NCI-H2196 treated with DMSO at 0.1 percent for 48 hours (cell line): ENCODE data around the gene DNAJB13.
A peak's percentile ranks its signal among the peaks of the same experiment; 100 is the strongest.

Experiments
- DNase-seq: peaks from one replicate; lab custom pipeline; 2025; ENCODE audit not compliant: unreplicated experiment; lab: John Stamatoyannopoulos, UW

The DNAJB13 gene

DNA sequence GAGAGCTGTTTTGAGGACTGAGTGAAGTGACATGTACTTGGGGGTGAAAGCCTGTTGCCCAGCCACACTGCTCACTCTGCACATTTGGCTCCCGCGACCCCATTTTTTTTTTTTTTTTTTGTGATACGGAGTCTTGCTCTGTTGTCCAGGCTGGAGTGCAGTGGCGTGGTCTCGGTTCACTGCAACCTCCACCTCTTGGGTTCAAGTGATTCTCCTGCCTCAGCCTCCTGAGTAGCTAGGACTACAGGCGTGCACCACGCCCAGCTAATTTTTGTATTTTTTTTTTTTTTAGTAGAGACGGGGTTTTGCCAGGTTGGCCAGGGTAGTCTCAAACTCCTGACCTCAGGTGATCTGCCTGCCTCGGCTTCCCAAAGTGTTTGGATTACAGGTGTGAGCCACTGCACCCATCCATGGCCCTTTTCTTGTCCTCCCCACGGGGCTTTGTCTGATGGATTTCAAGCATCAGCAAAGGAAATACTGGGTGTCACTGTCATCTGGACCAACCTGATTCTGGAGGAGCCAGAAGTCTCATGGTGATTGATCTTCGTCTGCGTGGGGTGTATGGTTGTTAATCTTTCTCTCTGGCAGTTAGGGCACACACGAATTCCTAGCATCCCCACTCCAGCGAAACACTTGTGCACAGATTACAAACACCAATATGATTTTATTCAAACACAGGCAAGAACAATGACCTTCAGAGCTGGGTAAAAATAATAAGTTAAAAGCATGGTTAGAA lies 61.4 kb downstream of the DNAJB13 start:
- DNase-seq, result no peak

DNA sequence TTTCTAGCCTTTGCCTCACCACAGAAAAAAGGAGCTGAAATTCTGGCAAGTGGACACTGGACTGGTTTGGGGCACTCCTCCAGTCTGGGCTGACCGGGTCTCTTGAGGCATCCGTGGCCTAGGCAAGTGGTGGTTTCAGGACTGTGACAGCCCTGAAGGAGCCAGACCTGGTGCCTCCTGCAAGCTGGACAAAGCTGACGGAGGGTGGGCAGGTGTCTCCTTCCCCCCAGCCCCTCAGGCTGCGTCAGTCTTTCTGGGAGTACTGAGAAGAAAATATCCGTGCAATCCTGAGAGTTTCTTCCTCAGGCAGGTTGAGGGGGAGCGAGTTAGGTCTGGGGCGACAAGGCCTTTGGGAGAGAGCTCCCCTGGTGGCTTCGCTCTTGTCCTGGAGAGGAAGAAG lies 62.3 kb downstream of the DNAJB13 start:
- DNase-seq, result no peak

DNA sequence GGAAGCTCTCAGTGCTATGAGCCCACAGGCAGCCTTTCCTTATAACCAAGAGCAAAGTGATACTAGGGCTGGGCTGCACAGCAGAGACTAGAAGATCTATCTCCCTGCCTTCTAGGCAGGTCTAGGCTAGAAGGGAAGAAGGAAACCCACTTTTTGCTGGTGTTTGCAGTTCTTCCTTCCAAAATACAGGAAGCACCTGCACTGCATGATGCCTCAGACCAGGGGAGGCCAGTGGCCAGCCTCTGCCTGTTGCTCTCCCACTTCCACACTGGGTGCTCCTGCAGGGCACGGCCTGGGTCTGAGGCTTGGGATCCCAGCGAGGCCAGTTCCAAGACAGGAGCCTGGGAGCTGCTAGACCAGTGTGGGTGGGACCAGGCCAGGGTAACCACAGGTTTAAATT lies 64.1 kb downstream of the DNAJB13 start:
- no peak for DNase-seq

DNA sequence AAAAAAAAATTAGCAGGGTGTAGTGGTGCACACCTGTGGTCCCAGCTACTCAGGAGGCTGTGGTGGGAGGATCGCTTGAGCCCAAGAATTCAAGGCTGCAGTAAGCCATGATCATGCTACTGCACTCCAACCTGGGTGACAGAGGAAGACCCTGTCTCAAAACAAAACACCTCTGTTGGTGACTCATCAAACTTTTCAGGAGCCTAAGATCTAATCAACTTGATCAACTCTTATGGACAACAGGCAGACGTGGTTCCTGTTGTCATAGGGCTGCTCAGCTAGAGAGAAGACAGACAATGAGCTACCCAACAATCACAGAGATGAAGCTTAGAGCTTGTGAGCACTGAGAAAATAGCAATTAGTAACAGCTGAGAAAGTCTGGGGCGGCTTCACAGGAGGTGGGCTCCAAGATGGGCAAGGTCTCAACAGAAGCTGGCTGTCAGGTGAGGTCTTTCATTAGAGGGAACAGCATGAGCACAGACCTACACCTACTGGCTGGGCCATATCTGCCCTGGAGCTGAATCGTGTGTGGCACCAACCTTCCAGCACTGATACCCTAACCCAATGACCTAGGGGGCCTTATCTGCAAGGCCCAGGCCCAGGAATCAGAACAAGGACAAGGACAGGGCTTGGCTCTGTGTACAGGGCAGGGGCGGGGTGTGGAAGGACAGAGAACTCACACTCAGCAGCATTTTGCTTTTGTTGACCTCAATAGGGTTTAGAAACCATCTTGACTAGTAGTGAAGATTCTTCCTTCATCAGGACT lies 65.3 kb downstream of the DNAJB13 start:
- no peak for DNase-seq

DNA sequence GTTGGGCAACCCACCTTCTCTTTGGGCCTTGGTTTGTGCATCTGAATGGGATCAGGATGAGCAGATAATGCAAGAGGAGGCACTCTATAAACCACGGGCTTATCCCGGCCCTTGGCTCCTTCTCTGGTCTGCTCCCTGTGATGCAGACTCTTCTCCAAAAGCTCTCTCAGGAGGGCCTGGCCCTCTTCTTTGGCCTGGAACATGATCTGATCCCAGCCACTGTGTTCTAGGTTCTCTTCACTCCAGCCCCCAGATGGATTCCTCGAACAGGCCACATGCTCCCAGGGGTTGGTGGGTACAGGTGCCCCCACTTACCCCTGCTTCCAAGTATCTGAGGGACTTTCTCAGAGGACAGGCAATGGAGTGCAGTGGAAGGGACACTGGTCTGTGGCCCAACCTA lies 66.8 kb downstream of the DNAJB13 start:
- DNase-seq, result no peak

DNA sequence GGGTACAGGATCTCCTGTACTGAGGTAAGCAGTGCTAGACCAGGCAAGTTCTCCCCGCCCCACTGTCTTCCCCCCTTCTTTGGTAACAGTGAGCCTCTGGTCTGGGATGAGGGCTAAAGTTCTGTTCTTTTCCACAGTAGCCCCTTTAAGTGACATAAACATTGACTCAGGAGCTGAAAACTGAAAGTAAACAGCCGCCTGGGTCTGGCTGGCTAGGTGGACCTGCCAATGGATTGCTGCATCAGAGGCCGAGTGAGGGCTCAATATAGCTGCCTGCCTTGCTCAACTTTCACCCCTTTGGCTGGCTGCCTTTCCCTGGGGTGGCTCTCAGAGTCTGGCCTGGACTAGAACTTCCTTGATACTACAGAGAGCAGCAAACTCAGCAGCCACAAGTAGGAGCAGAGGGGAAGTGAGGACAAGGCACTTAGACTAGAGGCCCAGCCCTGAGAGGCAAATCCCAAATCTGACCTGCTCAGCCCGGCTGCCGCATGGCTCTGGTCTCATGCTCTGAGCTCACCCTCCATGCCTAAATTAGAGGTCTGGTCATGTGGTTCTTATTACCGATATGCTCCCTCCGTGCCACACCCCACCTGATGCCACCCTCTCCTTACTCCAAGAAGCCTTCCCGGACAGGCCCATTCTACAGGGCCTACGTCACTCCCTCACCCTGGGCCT lies 67.6 kb downstream of the DNAJB13 start:
- peak; percentile 68 for DNase-seq

DNA sequence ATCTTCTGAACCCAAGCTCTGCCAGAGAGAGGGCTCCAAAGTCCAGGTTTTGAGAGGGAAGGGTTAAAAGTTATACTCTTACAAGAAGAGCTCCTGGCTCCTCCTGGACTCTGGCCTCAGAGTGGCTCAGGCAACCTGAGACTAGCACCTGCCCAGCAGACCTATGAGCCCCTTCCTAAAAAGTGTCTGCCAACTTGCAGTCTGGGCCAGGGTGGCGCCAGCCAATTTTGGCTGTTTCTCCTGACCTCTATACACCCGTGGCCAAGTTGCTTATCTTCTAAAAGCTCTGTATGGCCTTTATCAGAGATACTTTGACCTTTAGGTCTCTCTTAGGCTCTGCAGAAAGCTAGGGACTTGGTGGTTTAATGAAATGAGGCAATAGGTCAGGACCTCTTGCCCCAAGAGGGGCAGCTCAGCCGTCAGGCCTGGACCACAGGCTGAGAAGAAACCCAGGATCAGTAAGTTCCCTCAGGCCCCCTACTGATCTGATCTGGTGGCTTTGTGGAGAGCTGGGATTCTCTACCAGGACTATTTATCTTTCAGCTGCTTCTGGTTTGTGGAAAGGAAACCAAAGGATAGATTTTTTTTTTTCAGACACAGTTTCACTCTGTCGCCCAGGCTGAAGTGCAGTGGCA lies 68.4 kb downstream of the DNAJB13 start:
- no peak for DNase-seq

DNA sequence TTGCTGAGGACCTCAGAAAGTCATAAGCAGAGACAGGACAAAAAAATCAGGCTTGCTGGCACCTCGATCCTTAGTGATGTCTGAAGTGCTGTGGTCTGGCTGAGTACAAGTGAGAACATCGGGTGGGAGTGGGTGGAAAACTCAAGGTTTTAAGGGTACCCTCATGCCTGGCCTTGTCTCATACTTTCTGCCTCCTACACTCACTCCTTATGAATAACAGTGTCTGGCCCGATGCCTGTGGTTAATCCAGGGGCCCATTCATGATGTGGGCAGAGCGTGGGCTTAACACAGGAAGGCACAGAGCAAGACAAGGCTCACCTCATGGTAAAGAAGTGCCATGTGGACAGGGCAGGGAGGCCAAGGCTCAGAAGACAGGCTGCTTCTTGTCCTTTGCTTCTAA lies 69.0 kb downstream of the DNAJB13 start:
- no peak for DNase-seq
